ENCODE data around the gene NPFF. TPM values are rescaled to one million over a fixed set of nuclear protein-coding genes. Genes with fewer than 3 reads are reported as not detected.

The NPFF gene
- total and polyA plus RNA-seq, 2 of the 13 experiments (the other 11 are each of a cell fraction or from before 2014, with no cell fraction given), result not detected

DNA sequence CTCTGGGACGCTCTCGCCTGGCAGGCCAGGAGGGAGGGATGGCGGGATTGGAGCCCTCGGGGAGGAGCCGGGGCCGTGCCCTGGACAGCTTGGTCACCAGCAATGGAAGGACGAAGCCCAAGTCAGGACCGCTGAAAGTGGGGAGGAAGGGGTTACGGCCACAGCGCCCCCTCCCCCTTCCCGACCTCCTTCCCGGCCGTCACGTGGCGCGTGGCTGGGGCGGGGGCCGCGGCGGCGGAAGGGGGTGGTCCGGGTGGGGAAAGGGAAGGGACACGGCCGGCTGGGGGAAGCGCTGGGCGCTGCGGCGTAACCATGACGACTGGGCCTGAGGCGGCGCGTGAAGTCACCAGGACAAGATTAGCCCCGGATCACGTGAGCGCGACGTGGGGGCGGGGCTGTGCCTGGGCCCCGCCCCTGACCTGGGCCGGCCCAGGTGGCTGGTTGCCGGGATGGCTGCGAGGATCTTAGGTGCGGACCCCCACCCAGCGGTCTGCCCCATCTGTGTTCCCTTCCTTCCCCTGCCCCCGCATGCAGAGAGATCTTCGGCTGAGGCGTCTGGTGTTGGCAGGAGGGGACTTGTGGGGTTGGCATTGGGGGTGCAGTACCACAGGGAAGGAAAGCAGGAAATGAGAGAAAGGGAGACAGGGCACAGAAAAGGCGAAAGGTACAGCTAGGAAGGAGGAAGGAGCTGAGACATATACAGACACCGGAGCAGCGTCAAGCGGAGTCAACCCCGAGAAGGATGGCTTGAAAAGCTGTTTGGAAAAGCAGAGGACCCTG is 14.3 kb downstream of the NPFF start (continued):
- TF ChIP-seq, protein P1, sequence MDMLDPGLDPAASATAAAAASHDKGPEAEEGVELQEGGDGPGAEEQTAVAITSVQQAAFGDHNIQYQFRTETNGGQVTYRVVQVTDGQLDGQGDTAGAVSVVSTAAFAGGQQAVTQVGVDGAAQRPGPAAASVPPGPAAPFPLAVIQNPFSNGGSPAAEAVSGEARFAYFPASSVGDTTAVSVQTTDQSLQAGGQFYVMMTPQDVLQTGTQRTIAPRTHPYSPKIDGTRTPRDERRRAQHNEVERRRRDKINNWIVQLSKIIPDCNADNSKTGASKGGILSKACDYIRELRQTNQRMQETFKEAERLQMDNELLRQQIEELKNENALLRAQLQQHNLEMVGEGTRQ (IDR thresholded peaks at IDR 0.05; ENCODE audit: low read depth, low read length), result peak; percentile 91
- TF ChIP-seq, protein P1 (CRISPR knock-in tag; IDR thresholded peaks at IDR 0.05; ENCODE audit: borderline replicate concordance), result peak; percentile 94
- TF ChIP-seq ELF4 (CRISPR knock-in tag; IDR thresholded peaks at IDR 0.05; ENCODE audit: borderline replicate concordance), result no peak
- no peak for TF ChIP-seq ZKSCAN8 (CRISPR knock-in tag; IDR thresholded peaks at IDR 0.05; ENCODE audit: borderline replicate concordance)
- TF ChIP-seq, protein P2, sequence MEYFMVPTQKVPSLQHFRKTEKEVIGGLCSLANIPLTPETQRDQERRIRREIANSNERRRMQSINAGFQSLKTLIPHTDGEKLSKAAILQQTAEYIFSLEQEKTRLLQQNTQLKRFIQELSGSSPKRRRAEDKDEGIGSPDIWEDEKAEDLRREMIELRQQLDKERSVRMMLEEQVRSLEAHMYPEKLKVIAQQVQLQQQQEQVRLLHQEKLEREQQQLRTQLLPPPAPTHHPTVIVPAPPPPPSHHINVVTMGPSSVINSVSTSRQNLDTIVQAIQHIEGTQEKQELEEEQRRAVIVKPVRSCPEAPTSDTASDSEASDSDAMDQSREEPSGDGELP (IDR thresholded peaks at IDR 0.05; ENCODE audit: borderline replicate concordance, low read depth), result peak; percentile 56; the same call in 1 of the 2 replicates
- no peak for TF ChIP-seq SAFB2 (CRISPR knock-in tag; IDR thresholded peaks at IDR 0.05; ENCODE audit: borderline replicate concordance, low read depth)
- 0 out of 2 replicates have a peak, but pooled peaks have one; percentile 54 for TF ChIP-seq REL (CRISPR knock-in tag; conservative IDR thresholded peaks at IDR 0.05)
- no peak for TF ChIP-seq STAG1 (CRISPR knock-in tag; IDR thresholded peaks at IDR 0.05)
- no peak for TF ChIP-seq JARID2 (CRISPR knock-in tag; IDR thresholded peaks at IDR 0.05; ENCODE audit: insufficient replicate concordance)
- TF ChIP-seq, protein P3, sequence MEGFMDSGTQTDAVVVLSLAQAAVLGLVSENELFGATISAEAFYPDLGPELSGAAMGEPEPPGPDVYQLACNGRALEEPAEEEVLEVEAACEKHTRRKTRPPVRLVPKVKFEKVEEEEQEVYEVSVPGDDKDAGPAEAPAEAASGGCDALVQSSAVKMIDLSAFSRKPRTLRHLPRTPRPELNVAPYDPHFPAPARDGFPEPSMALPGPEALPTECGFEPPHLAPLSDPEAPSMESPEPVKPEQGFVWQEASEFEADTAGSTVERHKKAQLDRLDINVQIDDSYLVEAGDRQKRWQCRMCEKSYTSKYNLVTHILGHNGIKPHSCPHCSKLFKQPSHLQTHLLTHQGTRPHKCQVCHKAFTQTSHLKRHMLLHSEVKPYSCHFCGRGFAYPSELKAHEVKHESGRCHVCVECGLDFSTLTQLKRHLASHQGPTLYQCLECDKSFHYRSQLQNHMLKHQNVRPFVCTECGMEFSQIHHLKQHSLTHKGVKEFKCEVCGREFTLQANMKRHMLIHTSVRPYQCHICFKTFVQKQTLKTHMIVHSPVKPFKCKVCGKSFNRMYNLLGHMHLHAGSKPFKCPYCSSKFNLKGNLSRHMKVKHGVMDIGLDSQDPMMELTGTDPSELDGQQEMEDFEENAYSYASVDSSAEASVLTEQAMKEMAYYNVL (CRISPR knock-in tag; IDR thresholded peaks at IDR 0.05; ENCODE audit: borderline replicate concordance), result 0 out of 2 replicates have a peak, but pooled peaks have one; percentile 36
- TF ChIP-seq GTF3A (CRISPR knock-in tag; conservative IDR thresholded peaks at IDR 0.05), result no peak
- TF ChIP-seq, protein P4, sequence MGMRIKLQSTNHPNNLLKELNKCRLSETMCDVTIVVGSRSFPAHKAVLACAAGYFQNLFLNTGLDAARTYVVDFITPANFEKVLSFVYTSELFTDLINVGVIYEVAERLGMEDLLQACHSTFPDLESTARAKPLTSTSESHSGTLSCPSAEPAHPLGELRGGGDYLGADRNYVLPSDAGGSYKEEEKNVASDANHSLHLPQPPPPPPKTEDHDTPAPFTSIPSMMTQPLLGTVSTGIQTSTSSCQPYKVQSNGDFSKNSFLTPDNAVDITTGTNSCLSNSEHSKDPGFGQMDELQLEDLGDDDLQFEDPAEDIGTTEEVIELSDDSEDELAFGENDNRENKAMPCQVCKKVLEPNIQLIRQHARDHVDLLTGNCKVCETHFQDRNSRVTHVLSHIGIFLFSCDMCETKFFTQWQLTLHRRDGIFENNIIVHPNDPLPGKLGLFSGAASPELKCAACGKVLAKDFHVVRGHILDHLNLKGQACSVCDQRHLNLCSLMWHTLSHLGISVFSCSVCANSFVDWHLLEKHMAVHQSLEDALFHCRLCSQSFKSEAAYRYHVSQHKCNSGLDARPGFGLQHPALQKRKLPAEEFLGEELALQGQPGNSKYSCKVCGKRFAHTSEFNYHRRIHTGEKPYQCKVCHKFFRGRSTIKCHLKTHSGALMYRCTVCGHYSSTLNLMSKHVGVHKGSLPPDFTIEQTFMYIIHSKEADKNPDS (CRISPR knock-in tag; IDR thresholded peaks at IDR 0.05), result 0 out of 2 replicates have a peak, but pooled peaks have one; percentile 49
- TF ChIP-seq HDAC1 (CRISPR knock-in tag; IDR thresholded peaks at IDR 0.05), result peak; percentile 25; the same call in 1 of the 2 replicates
- TF ChIP-seq, protein P5, sequence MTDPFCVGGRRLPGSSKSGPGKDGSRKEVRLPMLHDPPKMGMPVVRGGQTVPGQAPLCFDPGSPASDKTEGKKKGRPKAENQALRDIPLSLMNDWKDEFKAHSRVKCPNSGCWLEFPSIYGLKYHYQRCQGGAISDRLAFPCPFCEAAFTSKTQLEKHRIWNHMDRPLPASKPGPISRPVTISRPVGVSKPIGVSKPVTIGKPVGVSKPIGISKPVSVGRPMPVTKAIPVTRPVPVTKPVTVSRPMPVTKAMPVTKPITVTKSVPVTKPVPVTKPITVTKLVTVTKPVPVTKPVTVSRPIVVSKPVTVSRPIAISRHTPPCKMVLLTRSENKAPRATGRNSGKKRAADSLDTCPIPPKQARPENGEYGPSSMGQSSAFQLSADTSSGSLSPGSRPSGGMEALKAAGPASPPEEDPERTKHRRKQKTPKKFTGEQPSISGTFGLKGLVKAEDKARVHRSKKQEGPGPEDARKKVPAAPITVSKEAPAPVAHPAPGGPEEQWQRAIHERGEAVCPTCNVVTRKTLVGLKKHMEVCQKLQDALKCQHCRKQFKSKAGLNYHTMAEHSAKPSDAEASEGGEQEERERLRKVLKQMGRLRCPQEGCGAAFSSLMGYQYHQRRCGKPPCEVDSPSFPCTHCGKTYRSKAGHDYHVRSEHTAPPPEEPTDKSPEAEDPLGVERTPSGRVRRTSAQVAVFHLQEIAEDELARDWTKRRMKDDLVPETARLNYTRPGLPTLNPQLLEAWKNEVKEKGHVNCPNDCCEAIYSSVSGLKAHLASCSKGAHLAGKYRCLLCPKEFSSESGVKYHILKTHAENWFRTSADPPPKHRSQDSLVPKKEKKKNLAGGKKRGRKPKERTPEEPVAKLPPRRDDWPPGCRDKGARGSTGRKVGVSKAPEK (CRISPR knock-in tag; IDR thresholded peaks at IDR 0.05; ENCODE audit: borderline replicate concordance), result no peak
- peak; percentile 29; the same call in 1 of the 2 replicates for TF ChIP-seq SP5 (CRISPR knock-in tag; IDR thresholded peaks at IDR 0.05; ENCODE audit: borderline replicate concordance, low read depth)
- no peak for TF ChIP-seq POLR2AphosphoS2 (IDR thresholded peaks at IDR 0.05; ENCODE audit: low read depth, low read length)
- 0 out of 2 replicates have a peak, but pooled peaks have one; percentile 33 for TF ChIP-seq ESRRA (CRISPR knock-in tag; IDR thresholded peaks at IDR 0.05; ENCODE audit: low read depth)
